ENCODE data around the gene DEGS1.

DNA sequence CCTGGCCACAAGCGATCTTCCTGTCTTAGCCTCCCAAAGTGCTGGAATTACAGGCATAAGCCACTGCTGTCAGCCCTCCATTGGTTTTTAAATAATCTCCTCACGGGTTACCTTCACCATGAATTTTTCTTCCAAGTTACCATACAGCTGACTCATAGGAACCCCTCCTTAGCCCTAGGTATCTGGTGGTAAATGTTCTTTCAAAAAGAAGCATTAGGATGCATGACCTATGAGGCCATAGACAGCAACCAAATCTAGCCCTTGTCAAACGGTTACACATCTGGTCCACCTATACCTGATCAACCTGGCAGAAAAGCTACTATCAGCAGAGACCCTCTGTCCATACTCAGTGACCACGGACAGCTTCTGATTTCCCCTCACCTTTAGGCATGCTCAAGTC lies 12.7 kb upstream of the DEGS1 start:
- TF ChIP-seq RAD21 (IDR thresholded peaks at IDR 0.05; ENCODE audit: low read length) (no peak), RCOR1 (IDR thresholded peaks at IDR 0.05; ENCODE audit: insufficient replicate concordance, low read length) (no peak), POLR2A (IDR thresholded peaks at IDR 0.05; ENCODE audit: low read depth, low read length) (no peak), SMC3 (IDR thresholded peaks at IDR 0.05; ENCODE audit: low read depth, low read length) (no peak), USF2 (IDR thresholded peaks at IDR 0.05; ENCODE audit: low read depth, low read length) (no peak), MAFK (IDR thresholded peaks at IDR 0.05; ENCODE audit: low read depth, low read length) (no peak), CEBPB (IDR thresholded peaks at IDR 0.05; ENCODE audit: low read depth, low read length) (no peak), RFX5 (IDR thresholded peaks at IDR 0.05; ENCODE audit: low read depth, low read length) (no peak), FOS (IDR thresholded peaks at IDR 0.05; ENCODE audit: low read depth, low read length) (no peak), ELK1 (IDR thresholded peaks at IDR 0.05; ENCODE audit: borderline replicate concordance, low read depth, low read length) (no peak)
- TF ChIP-seq, protein P1, sequence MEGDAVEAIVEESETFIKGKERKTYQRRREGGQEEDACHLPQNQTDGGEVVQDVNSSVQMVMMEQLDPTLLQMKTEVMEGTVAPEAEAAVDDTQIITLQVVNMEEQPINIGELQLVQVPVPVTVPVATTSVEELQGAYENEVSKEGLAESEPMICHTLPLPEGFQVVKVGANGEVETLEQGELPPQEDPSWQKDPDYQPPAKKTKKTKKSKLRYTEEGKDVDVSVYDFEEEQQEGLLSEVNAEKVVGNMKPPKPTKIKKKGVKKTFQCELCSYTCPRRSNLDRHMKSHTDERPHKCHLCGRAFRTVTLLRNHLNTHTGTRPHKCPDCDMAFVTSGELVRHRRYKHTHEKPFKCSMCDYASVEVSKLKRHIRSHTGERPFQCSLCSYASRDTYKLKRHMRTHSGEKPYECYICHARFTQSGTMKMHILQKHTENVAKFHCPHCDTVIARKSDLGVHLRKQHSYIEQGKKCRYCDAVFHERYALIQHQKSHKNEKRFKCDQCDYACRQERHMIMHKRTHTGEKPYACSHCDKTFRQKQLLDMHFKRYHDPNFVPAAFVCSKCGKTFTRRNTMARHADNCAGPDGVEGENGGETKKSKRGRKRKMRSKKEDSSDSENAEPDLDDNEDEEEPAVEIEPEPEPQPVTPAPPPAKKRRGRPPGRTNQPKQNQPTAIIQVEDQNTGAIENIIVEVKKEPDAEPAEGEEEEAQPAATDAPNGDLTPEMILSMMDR (conservative IDR thresholded peaks at IDR 0.05; ENCODE audit: low read depth, low read length): no peak

Measured in IMR-90 (cell line).